ENCODE data around the gene ZSCAN1.

- TF ChIP-seq SMC3 (IDR thresholded peaks at IDR 0.05; ENCODE audit: low read depth, low read length): peak; percentile 23; the same call in 1 of the 2 replicates
- TF ChIP-seq TAF1 (IDR thresholded peaks at IDR 0.05; ENCODE audit: borderline replicate concordance, low read depth, low read length): no peak
- TF ChIP-seq CTCF (IDR thresholded peaks at IDR 0.05): peak; percentile 38; the same call in 1 of the 2 replicates
- no peak for TF ChIP-seq YY1 (IDR thresholded peaks at IDR 0.05; ENCODE audit: low read depth)
- no peak for TF ChIP-seq MAX (IDR thresholded peaks at IDR 0.05; ENCODE audit: low read depth)
These were observed 12.1 kb upstream of the ZSCAN1 start for GRCh38 chr19:58021541-58022282.

All from SK-N-SH (cell line).